Erythroblast (primary cell): ENCODE results near the gene CAPN15.
A peak's percentile ranks its signal among the peaks of the same experiment; 100 is the strongest.

Source experiments
- DNase-seq, 2 experiments: peaks; one replicate each; lab custom pipeline; 2025; lab: John Stamatoyannopoulos, UW
- GATA1 ChIP-seq: IDR thresholded peaks from 2 replicates; pipeline ENCODE4 v1.6.1; 2011; ENCODE audit warnings: low read depth, mild to moderate bottlenecking, control low read depth, low read length, moderate library complexity
- POLR2A ChIP-seq: IDR thresholded peaks from 2 replicates; pipeline ENCODE4 v1.6.1; 2011; ENCODE audit warnings: mild to moderate bottlenecking, low read length

CAPN15 gene

GRCh38 chr16:525520-526180, 1.9 kb upstream of the CAPN15 start:
- DNase-seq: peak; percentile 42 to 54
- TF ChIP-seq POLR2A: no peak
- no peak for TF ChIP-seq GATA1

DNA sequence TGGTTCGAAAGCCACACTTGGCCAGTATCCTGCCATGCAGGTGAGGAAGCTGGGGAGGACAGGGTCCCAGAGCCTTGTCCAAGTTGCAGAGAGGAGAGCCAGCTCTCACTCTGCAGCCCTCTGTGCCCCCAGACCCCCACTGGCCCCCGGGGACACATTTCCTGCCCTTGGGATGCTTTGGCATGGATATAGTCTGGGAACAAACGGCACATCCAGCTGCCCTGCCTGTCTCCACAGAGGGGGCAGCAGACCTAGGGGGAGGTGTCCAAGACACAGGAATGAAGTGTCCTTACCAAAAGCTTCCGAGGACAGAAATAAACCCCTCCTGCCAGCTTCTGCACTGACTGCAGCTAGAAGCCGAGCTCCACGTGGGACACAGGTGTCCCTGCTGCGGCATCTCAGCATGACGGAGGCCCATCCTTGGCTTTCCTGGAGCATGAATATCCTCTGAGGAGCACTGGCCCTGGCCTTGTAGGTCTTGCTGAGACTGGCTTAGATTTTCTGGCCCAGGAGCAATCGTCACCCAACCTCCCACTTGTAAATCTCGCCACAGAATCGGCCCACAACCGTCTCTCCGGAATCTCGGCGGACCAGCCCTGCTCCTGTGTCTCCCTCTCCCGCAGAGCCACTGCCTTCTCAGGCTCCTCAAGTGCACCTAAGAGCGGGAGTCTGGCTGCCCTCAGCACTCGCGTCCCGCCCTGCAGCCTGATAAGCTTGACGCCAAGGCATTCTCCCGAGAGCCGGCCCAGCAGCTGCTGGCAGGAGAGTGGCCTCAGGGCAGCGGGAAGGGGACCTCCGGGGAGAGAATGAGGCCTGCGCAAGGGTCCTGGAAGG, 1.1 kb upstream of the CAPN15 start:
- peak; percentile 82 to 84 for DNase-seq
- no peak for TF ChIP-seq GATA1
- TF ChIP-seq POLR2A: no peak

DNA sequence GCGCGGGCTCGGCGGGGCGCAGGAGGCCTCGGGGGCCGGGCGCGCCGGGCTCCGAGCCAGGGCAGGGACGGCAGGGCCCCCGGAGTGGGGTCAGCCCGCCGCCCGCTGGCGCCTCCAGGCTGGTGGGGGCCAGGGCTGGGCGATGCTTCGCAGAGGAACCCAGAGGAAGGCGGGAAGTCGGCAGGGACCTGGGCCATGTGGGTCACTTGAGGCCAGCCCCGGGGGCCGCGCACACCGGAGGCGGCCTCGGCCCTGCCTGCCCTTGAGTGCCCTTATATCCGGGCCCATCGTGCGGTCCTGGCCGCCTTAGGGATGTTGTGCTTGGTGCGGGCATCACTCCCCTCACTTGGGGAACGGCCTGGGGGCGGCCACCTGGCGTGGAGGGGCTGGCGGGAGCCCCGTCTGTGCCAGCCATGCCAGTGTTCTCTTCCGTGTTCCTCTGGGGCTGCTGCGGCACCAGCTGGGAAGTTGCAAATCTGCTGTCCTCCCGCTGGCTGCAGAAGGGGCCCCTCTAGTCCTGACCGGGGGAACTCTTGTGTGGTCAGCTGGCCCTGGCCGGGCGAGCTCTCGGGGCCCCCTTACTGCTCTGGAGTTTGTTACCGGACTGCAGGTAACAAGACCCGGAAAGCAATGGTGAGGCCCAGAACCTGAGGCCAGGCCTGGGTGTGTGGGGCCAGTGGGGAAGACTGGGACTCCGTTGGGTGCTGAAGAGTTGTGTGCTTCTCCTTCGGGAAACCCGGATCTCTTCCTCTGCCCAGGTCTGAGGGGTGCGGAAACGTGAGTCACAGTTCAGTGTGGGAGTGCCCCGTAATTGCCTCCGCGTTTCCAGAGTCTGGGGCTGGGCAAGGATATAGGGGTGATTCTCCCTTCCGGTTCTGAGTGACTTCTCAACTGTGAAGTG, 849 bp downstream of the CAPN15 start:
- TF ChIP-seq GATA1: no peak
- TF ChIP-seq POLR2A: peak; percentile 56
- peak; percentile 71 to 79 for DNase-seq

DNA sequence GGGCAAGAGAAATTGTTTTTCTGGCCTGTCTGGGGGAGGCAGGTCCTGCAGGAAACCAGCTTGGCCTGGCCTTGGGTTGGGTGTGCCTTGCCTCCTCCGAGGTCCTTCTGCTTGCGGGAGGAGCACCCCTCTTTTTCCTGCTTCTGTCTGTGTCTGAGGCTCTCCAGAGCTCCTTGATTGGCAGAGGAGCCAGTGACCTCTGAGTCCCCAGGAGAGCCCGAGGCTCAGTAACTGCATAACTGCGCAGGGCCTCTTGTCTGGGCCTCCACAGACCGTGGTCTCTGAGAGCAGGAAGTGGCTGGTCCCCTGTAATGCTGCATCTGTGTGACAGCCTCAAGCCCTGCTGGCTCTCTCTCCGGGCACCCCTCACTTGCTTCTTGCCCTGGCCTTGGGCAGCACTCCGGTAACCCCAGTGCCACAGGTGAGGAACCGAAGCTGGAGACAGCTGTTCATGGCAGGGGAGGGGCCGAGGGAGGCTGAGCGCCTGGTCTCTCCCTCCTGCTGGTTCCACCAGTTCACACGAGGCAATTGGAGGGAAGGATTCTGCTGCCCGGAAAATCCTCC, 1.6 kb downstream of the CAPN15 start:
- DNase-seq: no peak
- TF ChIP-seq POLR2A (peak; percentile 30), GATA1 (no peak)

DNA sequence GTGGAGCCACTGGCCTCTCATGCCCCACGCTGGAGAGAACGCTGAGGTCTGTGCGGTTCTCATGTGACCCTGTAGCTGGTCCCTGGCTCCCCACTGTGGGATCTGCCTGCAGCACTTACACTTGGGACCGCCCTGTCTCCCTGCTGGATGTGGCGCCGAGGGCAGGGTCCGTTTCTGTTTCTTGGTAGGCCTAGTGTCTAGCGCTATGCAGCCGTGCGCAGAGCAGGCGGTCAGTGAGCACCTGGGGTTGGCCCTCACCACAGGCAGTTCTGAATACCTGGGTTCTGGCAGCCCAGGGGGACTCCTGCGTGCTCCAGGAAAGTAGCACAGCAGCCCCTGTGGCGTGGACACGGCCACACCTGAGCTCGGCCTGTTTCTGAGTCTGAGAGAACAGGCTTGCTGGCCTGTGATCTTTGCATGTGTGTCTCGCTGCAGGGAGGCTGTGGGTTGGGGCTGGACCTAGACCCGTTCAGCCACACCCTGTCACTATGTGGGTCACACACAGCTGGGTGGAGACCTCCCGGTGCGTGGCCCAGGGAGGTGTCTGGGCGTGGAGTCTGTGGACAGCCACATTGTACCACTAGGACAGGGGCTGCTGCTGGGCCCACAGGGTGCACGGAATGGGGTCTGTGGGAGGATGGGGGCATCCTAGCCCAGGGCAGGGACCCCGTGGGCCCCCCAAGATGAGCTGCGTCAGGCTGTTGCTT, 2.8 kb downstream of the CAPN15 start:
- TF ChIP-seq POLR2A (no peak), GATA1 (no peak)
- DNase-seq: peak in 1 of 2 experiments; percentile 27

DNA sequence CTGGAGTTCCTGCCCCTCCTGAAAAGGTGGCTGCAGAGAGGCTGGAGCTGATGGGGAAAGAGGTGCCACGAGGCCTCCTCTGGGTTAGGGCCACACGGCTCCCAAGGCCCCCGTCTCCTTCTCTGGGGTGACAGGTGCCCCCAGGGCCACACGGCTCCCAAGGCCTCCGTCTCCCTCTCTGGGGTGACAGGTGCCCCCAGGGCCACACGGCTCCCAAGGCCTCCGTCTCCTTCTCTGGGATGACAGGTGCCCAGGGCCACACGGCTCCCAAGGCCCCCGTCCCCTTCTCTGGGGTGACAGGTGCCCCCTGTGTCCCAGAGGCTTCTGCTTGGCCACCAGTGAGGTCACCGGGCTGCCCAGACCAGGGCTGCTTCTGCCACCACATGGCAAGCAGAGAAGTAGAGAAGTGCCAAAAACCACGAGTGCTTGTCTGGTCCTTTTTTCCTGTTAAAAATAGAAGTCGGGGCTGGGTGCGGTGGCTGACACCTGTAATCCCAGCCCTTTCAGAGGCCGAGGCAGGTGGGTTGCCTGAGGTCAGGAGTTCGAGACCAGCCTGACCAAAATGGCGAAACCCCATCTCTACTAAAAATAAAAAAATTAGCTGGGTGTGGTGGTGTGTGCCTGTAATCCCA, 4.1 kb downstream of the CAPN15 start:
- no peak for DNase-seq
- TF ChIP-seq GATA1: no peak

DNA sequence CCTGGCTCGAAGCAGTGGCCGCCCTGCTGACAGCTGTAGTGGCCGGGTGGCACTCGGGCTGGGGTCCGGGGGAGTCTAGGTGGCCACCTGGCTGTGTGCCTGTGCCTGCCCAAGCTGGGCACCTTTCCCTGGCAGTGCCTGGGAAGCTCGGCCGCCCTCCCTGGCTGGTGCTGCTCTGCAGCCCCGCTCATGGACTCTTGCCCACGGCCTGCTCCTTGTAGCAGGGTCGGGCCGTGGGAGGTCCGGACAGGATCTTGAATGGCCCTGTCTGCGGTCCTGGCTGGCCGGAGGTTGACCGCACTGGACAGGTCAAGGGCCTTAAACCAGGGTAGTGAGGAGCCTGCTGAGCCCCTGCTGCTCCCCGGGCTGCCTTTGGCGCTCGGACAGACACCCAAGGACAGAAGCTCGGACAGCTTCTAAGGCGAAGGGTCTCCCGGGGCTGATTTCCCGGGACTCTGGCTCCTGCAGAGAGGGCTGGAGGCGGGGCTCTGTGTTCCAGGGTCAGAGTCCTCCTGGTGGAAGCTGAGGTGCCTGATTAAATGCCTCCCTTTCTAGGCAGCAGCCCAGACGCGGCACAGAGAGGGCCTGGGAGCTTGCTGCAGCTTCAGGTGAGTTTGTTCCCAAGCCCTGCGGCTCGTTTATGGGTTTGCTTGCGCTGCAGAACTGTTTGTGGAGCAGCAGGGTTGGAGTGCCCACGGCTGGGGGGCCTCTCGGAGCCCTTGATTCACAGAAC, 6.0 kb downstream of the CAPN15 start:
- TF ChIP-seq POLR2A (no peak), GATA1 (no peak)
- no peak for DNase-seq

- no peak for DNase-seq
- no peak for TF ChIP-seq GATA1
Observed at GRCh38 chr16:534135-534534, 6.6 kb downstream of the CAPN15 start.

DNA sequence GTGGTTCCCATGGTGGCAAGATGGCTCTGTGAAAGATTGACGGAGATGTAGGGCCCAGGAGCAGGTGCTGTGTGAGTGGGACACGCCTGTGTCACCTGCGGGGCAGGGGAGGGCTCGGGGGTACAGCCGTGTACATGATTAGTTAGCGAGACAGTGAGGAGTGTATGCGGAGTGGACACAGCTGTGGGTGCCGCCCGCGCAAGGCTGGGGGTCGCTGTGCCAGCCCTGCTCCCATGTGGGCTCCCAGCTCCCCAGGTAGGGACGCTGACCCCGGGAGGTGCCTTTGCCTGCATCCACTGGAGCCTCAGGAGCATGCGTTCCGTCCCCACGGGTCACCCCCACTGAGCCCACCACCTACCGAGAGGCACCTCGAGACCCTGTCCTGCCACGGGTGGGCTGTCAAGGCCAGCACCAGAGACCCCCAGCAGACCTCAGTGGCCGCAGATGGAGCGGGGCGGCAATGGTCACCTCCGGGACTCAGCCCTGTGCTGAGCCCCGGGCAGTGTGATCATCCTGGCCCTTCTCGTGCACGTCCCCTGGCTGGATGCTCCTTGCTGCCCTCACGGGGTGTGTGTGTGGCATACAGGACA, 7.4 kb downstream of the CAPN15 start:
- TF ChIP-seq POLR2A (no peak), GATA1 (no peak)

DNA sequence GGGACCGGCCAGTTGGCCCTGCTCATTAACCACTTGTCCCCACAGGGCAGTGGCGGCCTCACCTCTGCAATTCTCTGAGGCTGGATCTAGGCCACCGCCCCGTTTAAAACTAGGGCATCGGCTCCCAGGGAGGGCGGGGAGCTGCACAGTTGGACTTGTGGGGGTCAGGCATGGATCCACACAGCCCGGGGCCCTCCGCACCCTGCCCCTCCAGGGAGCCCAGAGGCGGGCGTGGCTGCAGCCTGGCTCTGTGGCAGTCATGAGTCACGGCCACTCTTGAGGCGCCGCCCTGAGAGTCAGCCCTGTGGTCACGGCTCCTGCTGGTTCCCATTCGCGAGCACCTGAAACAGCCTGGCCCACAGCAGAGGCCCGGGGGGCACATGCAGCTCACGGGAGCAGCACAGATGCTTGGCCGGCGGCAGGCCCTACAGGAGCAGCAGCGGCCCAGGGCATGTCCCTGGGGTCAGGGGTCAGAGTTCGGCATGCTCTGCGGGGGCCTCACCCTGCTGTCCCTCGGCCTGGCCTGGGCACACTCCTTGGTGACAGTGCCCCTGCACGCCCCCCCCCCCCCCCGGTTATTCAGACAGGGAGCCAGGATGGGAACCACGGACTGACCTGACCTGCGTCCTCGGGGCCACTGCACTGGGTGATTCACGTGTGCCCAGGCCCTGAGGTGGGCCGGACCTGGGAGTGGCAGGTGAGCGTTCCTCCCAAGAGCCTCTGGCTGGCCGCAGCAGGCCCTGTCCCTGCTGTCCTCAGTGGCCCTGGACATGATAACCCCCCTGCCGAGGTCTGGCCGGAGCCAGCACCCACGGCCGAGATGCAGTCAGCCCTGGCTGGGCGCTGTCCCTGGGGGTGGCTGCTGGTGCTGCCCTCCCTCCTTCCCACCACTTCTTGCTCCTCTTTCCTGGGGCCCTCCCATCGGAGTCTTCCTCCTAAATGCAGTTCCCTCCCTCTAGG, 8.2 kb downstream of the CAPN15 start:
- DNase-seq: peak; percentile 83 to 90
- TF ChIP-seq POLR2A (no peak), GATA1 (no peak)

More for the DNA sequence above, 7.4 kb downstream of the CAPN15 start:
- DNase-seq: no peak

- DNase-seq: no peak
- no peak for TF ChIP-seq POLR2A
- no peak for TF ChIP-seq GATA1
Observed at GRCh38 chr16:536746-537145, 9.2 kb downstream of the CAPN15 start.
